Kidney epithelial cell (primary cell): ENCODE data around the gene RELB. TPM values are rescaled to one million over a fixed set of nuclear protein-coding genes. Genes with fewer than 3 reads are reported as not detected.

Source experiments
- DNase-seq: peaks from one replicate; pipeline ENCODE4 v3.0.0-alpha.2; 2010; ENCODE audit warnings: low read depth
- H3K27me3 ChIP-seq: 2 replicates; pipeline ENCODE4 v1.6.0; 2011; ENCODE audit warnings: low read length; ENCODE audit not compliant: control insufficient read depth, insufficient read depth
- H3K36me3 ChIP-seq: 2 replicates; pipeline ENCODE4 v1.5.1; 2011; ENCODE audit warnings: low read length; ENCODE audit not compliant: control insufficient read depth, insufficient read depth
- H3K4me3 ChIP-seq: 2 replicates; pipeline ENCODE4 v1.5.1; 2011; ENCODE audit warnings: low read depth, mild to moderate bottlenecking, control low read depth, low read length
- total RNA-seq: library from RNA; depleted of rRNA; stranded (reverse); fragments of >200 nt; gene quantifications from 2 replicates; pipeline ENCODE4 v1.2.3, GENCODE V29; 2015
- TF ChIP-seq, protein P1 (sequence below): IDR thresholded peaks from 2 replicates; pipeline ENCODE4 v1.5.1; 2011; ENCODE audit warnings: mild to moderate bottlenecking, moderate library complexity, low read length, control low read depth, inconsistent platforms; ENCODE audit not compliant: insufficient read depth, poor library complexity, severe bottlenecking

Gene RELB
- total RNA-seq, 1 donor from 2014 or later: 60.0 TPM

- peaks cover 1% of the 10 kb centered on the region for H3K36me3 ChIP-seq
- no peaks in the 10 kb centered on the region for H3K27me3 ChIP-seq
- TF ChIP-seq, protein P1, sequence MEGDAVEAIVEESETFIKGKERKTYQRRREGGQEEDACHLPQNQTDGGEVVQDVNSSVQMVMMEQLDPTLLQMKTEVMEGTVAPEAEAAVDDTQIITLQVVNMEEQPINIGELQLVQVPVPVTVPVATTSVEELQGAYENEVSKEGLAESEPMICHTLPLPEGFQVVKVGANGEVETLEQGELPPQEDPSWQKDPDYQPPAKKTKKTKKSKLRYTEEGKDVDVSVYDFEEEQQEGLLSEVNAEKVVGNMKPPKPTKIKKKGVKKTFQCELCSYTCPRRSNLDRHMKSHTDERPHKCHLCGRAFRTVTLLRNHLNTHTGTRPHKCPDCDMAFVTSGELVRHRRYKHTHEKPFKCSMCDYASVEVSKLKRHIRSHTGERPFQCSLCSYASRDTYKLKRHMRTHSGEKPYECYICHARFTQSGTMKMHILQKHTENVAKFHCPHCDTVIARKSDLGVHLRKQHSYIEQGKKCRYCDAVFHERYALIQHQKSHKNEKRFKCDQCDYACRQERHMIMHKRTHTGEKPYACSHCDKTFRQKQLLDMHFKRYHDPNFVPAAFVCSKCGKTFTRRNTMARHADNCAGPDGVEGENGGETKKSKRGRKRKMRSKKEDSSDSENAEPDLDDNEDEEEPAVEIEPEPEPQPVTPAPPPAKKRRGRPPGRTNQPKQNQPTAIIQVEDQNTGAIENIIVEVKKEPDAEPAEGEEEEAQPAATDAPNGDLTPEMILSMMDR: no peak
- no peak for DNase-seq
- H3K4me3 ChIP-seq: no peak overlapping the region
Observed at GRCh38 chr19:45070214-45070613, 69.0 kb downstream of the RELB start.

DNA sequence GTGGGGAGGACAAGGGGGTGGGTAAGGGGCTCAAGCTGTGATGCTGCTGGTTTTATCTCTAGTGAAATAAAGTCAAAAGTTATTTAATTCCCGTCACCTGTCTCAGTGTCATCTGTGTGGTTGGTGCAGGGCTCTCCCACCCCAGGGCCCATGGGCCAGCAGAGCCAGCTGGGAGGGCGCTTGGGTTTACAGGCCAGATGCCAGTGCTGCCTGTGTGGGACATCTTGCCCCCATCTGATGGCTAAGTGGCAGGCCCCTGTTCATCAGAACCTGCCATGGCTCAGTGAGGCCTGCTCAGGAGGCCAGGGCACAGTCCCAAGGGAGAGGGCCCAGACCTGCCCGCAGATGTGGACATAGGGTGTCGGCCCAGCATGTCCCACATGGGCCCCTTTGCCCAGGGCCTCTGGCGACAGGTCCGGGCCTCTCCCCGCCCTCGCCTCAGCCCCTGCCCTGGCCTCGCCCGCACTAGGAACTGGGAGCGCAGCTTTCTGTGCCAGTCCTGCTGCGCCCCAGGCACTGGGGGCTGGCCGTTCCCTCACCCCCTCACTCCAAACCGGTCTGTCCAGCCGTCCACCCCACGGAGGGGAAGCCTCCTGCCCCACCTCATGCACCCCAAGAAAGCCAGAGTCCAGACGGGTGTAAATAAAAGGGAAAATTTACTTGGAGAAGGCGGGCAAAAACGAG, 69.7 kb downstream of the RELB start:
- Histone ChIP-seq H3K36me3 (peaks cover 1% of the 10 kb centered on the region), H3K27me3 (no peaks in the 10 kb centered on the region), H3K4me3 (no peak overlapping the region)
- DNase-seq: no peak
- TF ChIP-seq, protein P1: no peak

DNA sequence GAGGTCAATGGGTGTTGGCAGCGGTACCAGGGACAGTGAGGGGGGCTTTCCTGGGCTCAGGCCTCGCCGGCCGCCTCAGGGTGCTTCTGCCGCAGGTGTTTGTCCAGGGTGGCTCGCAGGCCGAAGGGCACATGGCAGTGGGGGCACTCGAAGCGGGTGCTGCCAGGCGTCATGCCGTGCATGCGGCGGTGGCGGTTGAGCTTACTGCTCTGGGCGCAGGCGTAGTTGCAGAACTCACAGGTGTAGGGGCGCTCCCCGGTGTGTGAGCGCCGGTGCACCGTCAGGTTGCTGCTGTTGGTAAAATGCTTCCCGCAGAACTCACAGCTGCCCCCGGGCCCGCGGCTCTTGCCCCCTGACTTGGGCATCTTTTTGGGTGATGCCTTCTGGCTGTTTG, 70.3 kb downstream of the RELB start:
- Histone ChIP-seq H3K27me3 (no peaks in the 10 kb centered on the region), H3K4me3 (no peak overlapping the region), H3K36me3 (peaks cover 1% of the 10 kb centered on the region)
- no peak for DNase-seq
- TF ChIP-seq, protein P1: no peak

- Histone ChIP-seq H3K4me3 (no peak overlapping the region), H3K36me3 (peaks cover 1% of the 10 kb centered on the region), H3K27me3 (no peaks in the 10 kb centered on the region)
- TF ChIP-seq, protein P1: no peak
- no peak for DNase-seq
Observed at GRCh38 chr19:45071969-45072790, 70.9 kb downstream of the RELB start.

DNA sequence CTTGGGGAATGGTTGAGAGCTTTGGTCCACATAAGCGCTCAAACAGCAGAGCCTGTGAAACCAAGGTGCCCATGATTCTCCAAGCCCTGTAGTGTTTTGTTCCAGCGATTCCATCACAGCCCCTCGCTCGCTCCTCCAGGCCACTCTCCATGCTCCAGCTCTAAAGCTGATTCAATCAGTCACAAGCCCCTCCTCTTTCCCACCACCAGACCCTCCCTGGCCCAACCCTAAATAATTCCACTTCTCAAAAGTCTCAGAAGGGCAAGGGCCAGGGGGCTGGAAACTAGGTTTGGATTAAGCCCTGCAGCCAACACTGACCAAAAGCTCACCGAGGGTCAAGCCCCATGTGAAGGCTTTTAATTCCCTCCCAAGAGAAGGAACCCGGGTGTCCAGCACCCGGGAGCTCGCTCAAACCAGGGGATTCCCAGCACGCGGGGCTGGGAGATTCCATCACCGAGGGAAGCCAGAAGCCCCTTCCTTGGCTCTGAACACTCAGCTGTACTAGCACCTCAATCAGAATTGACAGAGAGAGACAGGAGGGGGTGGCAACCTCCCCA, 73.6 kb downstream of the RELB start:
- H3K4me3 ChIP-seq: no peak overlapping the region
- no peaks in the 10 kb centered on the region for H3K27me3 ChIP-seq
- no peak for DNase-seq

More for the DNA sequence above, 73.6 kb downstream of the RELB start:
- H3K36me3 ChIP-seq: peaks cover 1% of the 10 kb centered on the region
- TF ChIP-seq, protein P1: no peak
